Measurements from ENCODE around the gene ATCAY.

ATCAY gene

DNA sequence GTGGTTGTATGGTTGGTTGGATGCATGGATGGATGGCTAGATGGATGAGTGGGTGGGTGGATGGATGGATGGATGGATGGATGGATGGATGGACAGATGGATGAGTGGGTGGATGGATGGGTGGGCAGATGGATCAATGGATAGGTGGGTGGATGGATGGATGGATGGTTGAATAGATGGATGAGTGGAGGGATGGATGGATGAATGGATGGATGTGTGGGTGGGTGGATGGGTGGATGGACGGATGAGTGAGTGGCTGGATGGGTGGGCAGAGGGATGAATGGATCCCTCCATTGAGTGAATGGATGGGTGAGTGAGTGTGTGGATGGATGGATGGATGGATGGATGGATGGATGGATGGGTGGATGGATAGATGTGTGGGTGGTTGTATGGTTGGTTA is 43.4 kb downstream of the ATCAY start:
- TF ChIP-seq EP300 (IDR thresholded peaks at IDR 0.05; ENCODE audit: borderline replicate concordance): no peak
- TF ChIP-seq NFIC (IDR thresholded peaks at IDR 0.05): no peak
- no peak for TF ChIP-seq TAF1 (IDR thresholded peaks at IDR 0.05; ENCODE audit: low read depth)
- TF ChIP-seq, protein P1, sequence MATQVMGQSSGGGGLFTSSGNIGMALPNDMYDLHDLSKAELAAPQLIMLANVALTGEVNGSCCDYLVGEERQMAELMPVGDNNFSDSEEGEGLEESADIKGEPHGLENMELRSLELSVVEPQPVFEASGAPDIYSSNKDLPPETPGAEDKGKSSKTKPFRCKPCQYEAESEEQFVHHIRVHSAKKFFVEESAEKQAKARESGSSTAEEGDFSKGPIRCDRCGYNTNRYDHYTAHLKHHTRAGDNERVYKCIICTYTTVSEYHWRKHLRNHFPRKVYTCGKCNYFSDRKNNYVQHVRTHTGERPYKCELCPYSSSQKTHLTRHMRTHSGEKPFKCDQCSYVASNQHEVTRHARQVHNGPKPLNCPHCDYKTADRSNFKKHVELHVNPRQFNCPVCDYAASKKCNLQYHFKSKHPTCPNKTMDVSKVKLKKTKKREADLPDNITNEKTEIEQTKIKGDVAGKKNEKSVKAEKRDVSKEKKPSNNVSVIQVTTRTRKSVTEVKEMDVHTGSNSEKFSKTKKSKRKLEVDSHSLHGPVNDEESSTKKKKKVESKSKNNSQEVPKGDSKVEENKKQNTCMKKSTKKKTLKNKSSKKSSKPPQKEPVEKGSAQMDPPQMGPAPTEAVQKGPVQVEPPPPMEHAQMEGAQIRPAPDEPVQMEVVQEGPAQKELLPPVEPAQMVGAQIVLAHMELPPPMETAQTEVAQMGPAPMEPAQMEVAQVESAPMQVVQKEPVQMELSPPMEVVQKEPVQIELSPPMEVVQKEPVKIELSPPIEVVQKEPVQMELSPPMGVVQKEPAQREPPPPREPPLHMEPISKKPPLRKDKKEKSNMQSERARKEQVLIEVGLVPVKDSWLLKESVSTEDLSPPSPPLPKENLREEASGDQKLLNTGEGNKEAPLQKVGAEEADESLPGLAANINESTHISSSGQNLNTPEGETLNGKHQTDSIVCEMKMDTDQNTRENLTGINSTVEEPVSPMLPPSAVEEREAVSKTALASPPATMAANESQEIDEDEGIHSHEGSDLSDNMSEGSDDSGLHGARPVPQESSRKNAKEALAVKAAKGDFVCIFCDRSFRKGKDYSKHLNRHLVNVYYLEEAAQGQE (IDR thresholded peaks at IDR 0.05; ENCODE audit: low read depth): no peak
- no peak for TF ChIP-seq TCF12 (IDR thresholded peaks at IDR 0.05; ENCODE audit: low read depth)

DNA sequence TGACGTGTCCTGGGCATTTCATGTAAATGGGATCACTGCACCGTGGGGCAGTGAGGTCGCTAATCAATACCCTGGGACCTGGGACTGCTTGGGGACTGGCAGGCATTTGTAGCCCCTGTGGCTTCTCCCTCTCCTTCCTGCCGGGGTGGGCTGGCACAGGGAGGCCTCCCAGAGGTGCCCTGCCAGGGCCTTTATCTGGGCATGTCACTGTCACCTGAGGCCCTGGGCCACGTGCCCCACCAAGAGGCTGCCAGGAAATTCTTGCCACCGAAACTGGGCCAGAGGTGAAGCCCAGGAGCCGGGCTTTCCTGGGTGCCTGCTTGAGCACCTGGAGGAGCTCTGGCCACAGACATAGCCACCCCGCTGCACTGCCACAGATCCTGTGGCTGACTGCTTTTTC is 50.6 kb downstream of the ATCAY start:
- TF ChIP-seq TCF12 (IDR thresholded peaks at IDR 0.05; ENCODE audit: low read depth): no peak
- TF ChIP-seq USF1 (IDR thresholded peaks at IDR 0.05): peak; percentile 34; the same call in 1 of the 2 replicates
- no peak for TF ChIP-seq RAD21 (IDR thresholded peaks at IDR 0.05; ENCODE audit: low read depth)
- no peak for TF ChIP-seq FOXM1 (IDR thresholded peaks at IDR 0.05; ENCODE audit: borderline replicate concordance, low read depth)
- TF ChIP-seq CREB1 (IDR thresholded peaks at IDR 0.05; ENCODE audit: low read depth): no peak

- TF ChIP-seq ZBTB7A (IDR thresholded peaks at IDR 0.05; ENCODE audit: low read depth): no peak
- no peak for TF ChIP-seq CREB1 (IDR thresholded peaks at IDR 0.05; ENCODE audit: low read depth)
- no peak for TF ChIP-seq CEBPB (IDR thresholded peaks at IDR 0.05)
- no peak for TF ChIP-seq TAF1 (IDR thresholded peaks at IDR 0.05; ENCODE audit: low read depth)
- TF ChIP-seq TEAD4 (IDR thresholded peaks at IDR 0.05): no peak
Observed at GRCh38 chr19:3932931-3933810, 52.7 kb downstream of the ATCAY start, which contains the start of gene NMRK2. Gene NMRK2 (plus strand): TSS chr19:3933069. CDS start chr19:3933672, 603 bp downstream.

DNA sequence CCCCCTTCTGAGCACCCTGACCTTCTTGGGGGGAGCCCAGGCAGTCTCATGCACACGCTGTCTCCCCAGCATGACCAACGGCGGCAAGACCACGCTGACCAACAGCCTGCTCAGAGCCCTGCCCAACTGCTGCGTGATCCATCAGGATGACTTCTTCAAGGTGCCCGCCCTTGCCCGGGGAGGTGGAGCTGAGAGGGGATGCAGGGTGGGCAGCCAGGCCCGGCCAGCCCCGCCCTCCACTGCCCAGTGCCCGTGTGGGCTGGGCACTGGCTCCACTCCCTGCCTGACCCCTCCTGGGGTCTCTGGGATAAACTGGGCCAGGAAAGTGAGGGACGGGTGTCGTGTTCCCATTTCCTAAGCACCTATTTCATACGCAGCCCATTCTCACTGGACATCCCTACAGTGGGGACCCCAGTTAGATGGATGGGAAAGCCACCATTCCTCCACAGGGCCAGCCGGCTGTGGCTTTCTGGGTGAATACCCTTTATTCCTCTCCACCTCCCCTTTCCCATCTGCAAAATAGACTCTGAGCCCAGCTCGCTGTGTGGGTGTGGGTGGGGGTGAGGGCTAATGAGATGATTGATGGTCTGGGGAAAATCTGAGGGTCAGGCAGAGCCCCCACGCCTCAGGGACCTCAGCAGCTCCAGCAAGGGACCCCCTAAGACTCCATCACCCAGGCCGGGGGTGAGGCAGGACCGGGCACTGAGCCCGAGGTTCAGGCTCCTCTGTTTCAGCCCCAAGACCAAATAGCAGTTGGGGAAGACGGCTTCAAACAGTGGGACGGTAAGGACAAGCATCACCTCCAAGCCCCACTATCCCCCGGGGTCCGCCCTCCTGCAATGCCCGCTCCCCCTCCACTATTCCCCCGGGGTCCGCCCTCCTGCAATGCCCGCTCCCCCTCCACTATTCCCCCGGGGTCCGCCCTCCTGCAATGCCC is 56.3 kb downstream of the ATCAY start:
- TF ChIP-seq, protein P1 (IDR thresholded peaks at IDR 0.05; ENCODE audit: low read depth): no peak
- no peak for TF ChIP-seq EGR1 (IDR thresholded peaks at IDR 0.05)
- TF ChIP-seq TCF12 (IDR thresholded peaks at IDR 0.05; ENCODE audit: low read depth): no peak
- TF ChIP-seq TEAD4 (IDR thresholded peaks at IDR 0.05): no peak
- TF ChIP-seq USF1 (IDR thresholded peaks at IDR 0.05): no peak
- TF ChIP-seq ZBTB7A (IDR thresholded peaks at IDR 0.05; ENCODE audit: low read depth): no peak
- TF ChIP-seq, protein P2, sequence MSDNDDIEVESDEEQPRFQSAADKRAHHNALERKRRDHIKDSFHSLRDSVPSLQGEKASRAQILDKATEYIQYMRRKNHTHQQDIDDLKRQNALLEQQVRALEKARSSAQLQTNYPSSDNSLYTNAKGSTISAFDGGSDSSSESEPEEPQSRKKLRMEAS (IDR thresholded peaks at IDR 0.05): no peak
- no peak for TF ChIP-seq CEBPB (IDR thresholded peaks at IDR 0.05)
- TF ChIP-seq FOXM1 (IDR thresholded peaks at IDR 0.05; ENCODE audit: borderline replicate concordance, low read depth): no peak
- no peak for TF ChIP-seq YY1 (IDR thresholded peaks at IDR 0.05; ENCODE audit: low read depth)
- no peak for TF ChIP-seq NFIC (IDR thresholded peaks at IDR 0.05)
- no peak for TF ChIP-seq CREB1 (IDR thresholded peaks at IDR 0.05; ENCODE audit: low read depth)
- no peak for TF ChIP-seq EP300 (IDR thresholded peaks at IDR 0.05; ENCODE audit: borderline replicate concordance)
- TF ChIP-seq RAD21 (IDR thresholded peaks at IDR 0.05; ENCODE audit: low read depth): no peak
- TF ChIP-seq TAF1 (IDR thresholded peaks at IDR 0.05; ENCODE audit: low read depth): no peak

GRCh38 chr19:3942790-3943409 is 62.4 kb downstream of the ATCAY start:
- TF ChIP-seq, protein P2 (IDR thresholded peaks at IDR 0.05): no peak
- TF ChIP-seq, protein P1 (IDR thresholded peaks at IDR 0.05; ENCODE audit: low read depth): no peak
- no peak for TF ChIP-seq TEAD4 (IDR thresholded peaks at IDR 0.05)
- no peak for TF ChIP-seq CREB1 (IDR thresholded peaks at IDR 0.05; ENCODE audit: low read depth)
- TF ChIP-seq FOXM1 (IDR thresholded peaks at IDR 0.05; ENCODE audit: borderline replicate concordance, low read depth): no peak
- TF ChIP-seq EP300 (IDR thresholded peaks at IDR 0.05; ENCODE audit: borderline replicate concordance): no peak
- no peak for TF ChIP-seq CEBPB (IDR thresholded peaks at IDR 0.05)
- TF ChIP-seq YY1 (IDR thresholded peaks at IDR 0.05; ENCODE audit: low read depth): no peak
- TF ChIP-seq TAF1 (IDR thresholded peaks at IDR 0.05; ENCODE audit: low read depth): no peak
- TF ChIP-seq NFIC (IDR thresholded peaks at IDR 0.05): no peak
